SK-N-MC (cell line): ENCODE results near the gene ARID4B.
A peak's percentile ranks its signal among the peaks of the same experiment; 100 is the strongest.

Experiments
- DNase-seq: peaks from one replicate; pipeline ENCODE4 v3.0.0-alpha.2; 2011; ENCODE audit warnings: low read depth, low spot score
- H3K27ac ChIP-seq: fragments of 200-600 bp; sonication (generic); 2 replicates; pipeline ENCODE4 v1.5.1; 2016; ENCODE audit warnings: mixed run types
- H3K36me3 ChIP-seq: fragments of 200-600 bp; sonication (generic); 2 replicates; pipeline ENCODE4 v1.6.1; 2017; ENCODE audit warnings: antibody characterized with exemption, low read length, mixed read lengths; ENCODE audit not compliant: insufficient read depth
- H3K4me3 ChIP-seq: fragments of 200-600 bp; sonication (generic); 2 replicates; pipeline ENCODE4 v1.5.1; 2016
- H3K9ac ChIP-seq: fragments of 200-600 bp; sonication (generic); 2 replicates; pipeline ENCODE4 v1.8.0; 2017; ENCODE audit warnings: mixed run types, mixed read lengths; ENCODE audit not compliant: insufficient read length
- H3K9me3 ChIP-seq: fragments of 200-600 bp; sonication (generic); 2 replicates; pipeline ENCODE4 v1.6.1; 2017; ENCODE audit warnings: low read depth, mild to moderate bottlenecking, antibody characterized with exemption, low read length, moderate library complexity, mixed read lengths
- EZH2 ChIP-seq: fragments of 200-600 bp; sonication (generic); IDR thresholded peaks from one replicate; pipeline ENCODE4 v1.6.1; 2017; ENCODE audit warnings: antibody characterized with exemption
- FOXP2 ChIP-seq: optimal IDR thresholded peaks from 2 replicates; pipeline ENCODE3; 2011; ENCODE audit warnings: mild to moderate bottlenecking, moderate library complexity; ENCODE audit not compliant: insufficient read depth; ENCODE audit errors: extremely low read length, control extremely low read depth
- POLR2AphosphoS5 ChIP-seq: IDR thresholded peaks from 2 replicates; pipeline ENCODE4 v1.6.1; 2012; ENCODE audit warnings: mild to moderate bottlenecking, low read depth, low read length, borderline replicate concordance

ARID4B gene

DNA sequence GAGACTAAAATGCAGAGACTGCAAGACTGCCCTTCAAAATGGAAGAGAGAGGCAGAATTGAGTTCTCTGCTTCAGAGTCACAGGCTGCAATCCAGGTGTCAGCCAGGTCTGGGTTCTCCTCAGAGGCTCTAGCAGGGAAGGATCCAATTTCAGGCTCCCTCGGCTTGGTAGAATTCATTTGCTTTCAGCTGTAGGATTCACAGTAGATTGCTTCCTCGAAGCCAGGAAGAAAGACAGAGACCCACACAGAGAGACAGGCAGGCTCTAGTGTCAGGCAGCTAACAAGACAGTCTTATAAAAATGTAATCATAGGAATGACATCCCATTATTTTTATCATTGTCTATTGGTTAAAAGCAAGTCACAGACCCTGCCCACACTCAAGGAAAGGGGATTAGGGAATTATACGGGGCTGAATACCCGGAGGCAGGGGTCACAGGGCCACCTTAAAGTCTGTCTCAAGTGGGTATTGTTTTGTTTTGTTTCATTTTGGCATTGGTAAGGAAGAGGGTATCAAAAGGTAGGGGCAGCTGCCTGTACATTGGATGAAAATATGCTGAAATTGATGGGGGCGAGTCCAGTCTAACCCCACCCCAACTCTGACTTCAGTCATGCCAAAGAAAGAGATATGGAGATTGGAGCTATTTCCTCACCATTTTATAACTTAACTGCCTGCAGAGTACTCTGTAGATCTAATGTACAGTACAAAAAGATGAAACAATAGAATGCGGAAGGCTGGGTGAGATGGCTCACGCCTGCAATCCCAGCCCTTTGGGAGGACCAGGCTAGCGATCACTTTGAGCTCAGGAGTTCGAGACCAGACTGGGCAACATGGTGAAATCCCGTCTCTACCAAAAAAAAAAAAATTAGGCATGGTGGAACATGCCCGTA lies 29.8 kb upstream of the ARID4B start:
- Histone ChIP-seq H3K27ac (no peak overlapping the region), H3K9me3 (no peaks in the 10 kb centered on the region), H3K4me3 (no peak overlapping the region), H3K9ac (no peak overlapping the region), H3K36me3 (no peaks in the 10 kb centered on the region)
- no peak for TF ChIP-seq FOXP2
- no peak for TF ChIP-seq POLR2AphosphoS5
- TF ChIP-seq EZH2 = no peak
- no peak for DNase-seq

DNA sequence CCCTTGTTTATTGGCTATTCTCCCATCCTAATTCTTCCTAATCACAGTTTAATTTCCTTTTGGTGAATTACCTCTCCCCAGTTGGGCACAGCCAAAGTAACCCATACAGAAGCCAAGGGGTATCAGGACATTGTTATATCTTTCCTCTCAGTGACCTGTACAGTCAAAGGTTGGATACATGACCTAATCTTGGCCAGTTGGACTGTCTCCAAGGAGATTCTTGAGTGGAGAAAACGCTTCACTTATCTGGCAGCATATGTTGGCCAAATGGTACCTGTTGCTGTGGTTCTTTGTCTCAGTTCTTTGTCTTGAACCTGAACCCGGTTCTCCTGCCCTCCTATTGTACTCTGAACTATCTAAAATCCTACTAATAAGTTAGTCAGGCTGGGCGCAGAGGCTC lies 23.9 kb upstream of the ARID4B start:
- Histone ChIP-seq H3K27ac (no peak overlapping the region), H3K9me3 (no peaks in the 10 kb centered on the region), H3K36me3 (no peaks in the 10 kb centered on the region), H3K4me3 (no peak overlapping the region), H3K9ac (no peak overlapping the region)
- no peak for TF ChIP-seq POLR2AphosphoS5
- TF ChIP-seq FOXP2 = no peak
- no peak for TF ChIP-seq EZH2
- DNase-seq = no peak

DNA sequence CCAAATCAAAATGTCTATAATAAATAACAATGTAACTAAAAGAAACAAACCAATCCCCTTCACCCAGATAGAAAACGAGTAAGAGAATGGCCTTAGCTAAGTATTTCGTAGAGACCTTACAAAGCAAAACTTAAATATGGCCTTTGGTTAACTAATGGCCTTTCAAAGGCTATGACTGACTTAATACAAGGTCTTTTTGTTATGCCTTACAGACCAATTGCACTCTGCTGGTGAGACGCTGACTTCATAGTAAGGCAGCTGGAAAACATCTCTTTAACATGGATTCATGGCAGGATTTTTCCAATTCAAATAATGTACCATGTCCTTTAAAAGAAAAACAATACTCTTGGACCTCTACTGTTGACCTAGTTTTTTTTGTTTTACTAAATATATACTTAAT lies 23.5 kb upstream of the ARID4B start:
- DNase-seq = no peak
- H3K36me3 ChIP-seq = no peaks in the 10 kb centered on the region
- TF ChIP-seq EZH2 (no peak), FOXP2 (no peak), POLR2AphosphoS5 (no peak)
- H3K27ac ChIP-seq = no peak overlapping the region
- H3K9ac ChIP-seq = no peak overlapping the region
- H3K4me3 ChIP-seq = no peak overlapping the region
- H3K9me3 ChIP-seq = no peaks in the 10 kb centered on the region

GRCh38 chr1:235343726-235344125 lies 15.7 kb upstream of the ARID4B start:
- no peak overlapping the region for H3K4me3 ChIP-seq
- DNase-seq = no peak
- H3K9ac ChIP-seq = no peak overlapping the region
- no peaks in the 10 kb centered on the region for H3K9me3 ChIP-seq
- TF ChIP-seq EZH2 (no peak), POLR2AphosphoS5 (no peak), FOXP2 (no peak)
- H3K36me3 ChIP-seq = peaks cover 13% of the 10 kb centered on the region
- H3K27ac ChIP-seq = no peak overlapping the region

- Histone ChIP-seq H3K4me3 (no peak overlapping the region), H3K27ac (0 out of 2 replicates have a peak overlapping the region, but pooled peaks have one; percentile 3), H3K9me3 (no peaks in the 10 kb centered on the region), H3K36me3 (peaks cover 20% of the 10 kb centered on the region), H3K9ac (no peak overlapping the region)
- DNase-seq = no peak
- TF ChIP-seq POLR2AphosphoS5 = no peak
- no peak for TF ChIP-seq EZH2
- no peak for TF ChIP-seq FOXP2
Measured at GRCh38 chr1:235342471-235342870, 14.5 kb upstream of the ARID4B start.

DNA sequence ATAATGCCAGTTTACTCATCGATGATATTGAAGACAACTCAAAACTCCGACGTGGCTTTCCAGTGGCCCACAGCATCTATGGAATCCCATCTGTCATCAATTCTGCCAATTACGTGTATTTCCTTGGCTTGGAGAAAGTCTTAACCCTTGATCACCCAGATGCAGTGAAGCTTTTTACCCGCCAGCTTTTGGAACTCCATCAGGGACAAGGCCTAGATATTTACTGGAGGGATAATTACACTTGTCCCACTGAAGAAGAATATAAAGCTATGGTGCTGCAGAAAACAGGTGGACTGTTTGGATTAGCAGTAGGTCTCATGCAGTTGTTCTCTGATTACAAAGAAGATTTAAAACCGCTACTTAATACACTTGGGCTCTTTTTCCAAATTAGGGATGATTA lies 14.1 kb upstream of the ARID4B start:
- DNase-seq = no peak
- TF ChIP-seq EZH2 (no peak), FOXP2 (no peak), POLR2AphosphoS5 (no peak)
- Histone ChIP-seq H3K9me3 (no peaks in the 10 kb centered on the region), H3K36me3 (peaks cover 25% of the 10 kb centered on the region), H3K4me3 (no peak overlapping the region), H3K27ac (0 out of 2 replicates have a peak overlapping the region, but pooled peaks have one; percentile 3), H3K9ac (no peak overlapping the region)

GRCh38 chr1:235341334-235341733 lies 13.4 kb upstream of the ARID4B start:
- peaks cover 30% of the 10 kb centered on the region for H3K36me3 ChIP-seq
- TF ChIP-seq EZH2 = no peak
- DNase-seq = no peak
- H3K27ac ChIP-seq = no peak overlapping the region
- no peak overlapping the region for H3K4me3 ChIP-seq
- no peak overlapping the region for H3K9ac ChIP-seq
- H3K9me3 ChIP-seq = no peaks in the 10 kb centered on the region

- H3K9ac ChIP-seq = no peak overlapping the region
- no peak overlapping the region for H3K27ac ChIP-seq
- H3K36me3 ChIP-seq = peaks cover 42% of the 10 kb centered on the region
- no peak for DNase-seq
- H3K9me3 ChIP-seq = no peaks in the 10 kb centered on the region
- no peak overlapping the region for H3K4me3 ChIP-seq
- TF ChIP-seq FOXP2 (no peak), EZH2 (no peak), POLR2AphosphoS5 (no peak)
Measured at GRCh38 chr1:235339746-235340145, 11.8 kb upstream of the ARID4B start.

DNA sequence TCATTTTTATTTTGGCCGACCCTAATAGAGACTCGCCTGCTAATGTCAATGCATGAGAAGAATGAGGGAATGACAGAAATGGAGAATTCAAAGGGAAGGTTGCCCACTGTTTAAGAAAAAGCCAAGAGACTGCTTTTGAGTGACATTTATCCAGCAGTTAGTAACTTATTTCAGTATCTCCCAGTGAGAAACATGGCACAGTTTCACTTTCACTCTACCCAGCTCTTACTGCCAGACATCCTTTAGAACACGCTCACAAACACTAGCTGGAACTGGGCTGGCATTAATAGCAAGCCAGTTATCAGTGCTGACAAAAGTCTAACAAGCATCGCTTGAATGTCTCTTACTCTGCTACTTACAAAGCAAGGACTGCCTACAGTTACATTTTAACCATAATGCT lies 8.9 kb upstream of the ARID4B start:
- Histone ChIP-seq H3K27ac (no peak overlapping the region), H3K36me3 (peaks cover 40% of the 10 kb centered on the region), H3K4me3 (no peak overlapping the region), H3K9ac (no peak overlapping the region), H3K9me3 (no peaks in the 10 kb centered on the region)
- DNase-seq = no peak
- TF ChIP-seq FOXP2 = no peak
- no peak for TF ChIP-seq POLR2AphosphoS5
- no peak for TF ChIP-seq EZH2

DNA sequence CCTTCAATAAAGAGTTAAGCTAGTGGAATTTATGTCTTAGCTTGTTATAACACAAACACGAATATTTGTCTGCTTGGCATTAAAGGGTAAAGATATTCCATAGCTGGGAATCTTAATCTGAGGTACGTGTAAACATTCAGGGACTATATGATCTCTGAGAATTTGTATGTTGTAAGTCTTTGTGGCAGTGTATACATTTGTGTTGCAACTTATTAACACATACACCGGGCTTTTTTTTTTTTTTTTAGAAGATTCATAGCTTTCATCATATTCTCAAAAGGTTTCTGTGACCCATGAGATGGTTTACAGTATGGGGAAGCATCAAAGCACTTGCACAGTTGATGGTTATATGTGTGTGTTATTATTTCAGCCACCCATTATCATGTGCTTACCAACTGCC lies 3.4 kb upstream of the ARID4B start:
- Histone ChIP-seq H3K9me3 (no peaks in the 10 kb centered on the region), H3K36me3 (peaks cover 26% of the 10 kb centered on the region), H3K27ac (no peak overlapping the region), H3K4me3 (peak overlapping the region; percentile 98), H3K9ac (peak overlapping the region; percentile 61)
- TF ChIP-seq FOXP2 = no peak
- TF ChIP-seq EZH2 = no peak
- TF ChIP-seq POLR2AphosphoS5 = no peak
- no peak for DNase-seq
